Liver (tissue), 3 donors: ENCODE measurements around the gene VWA3B.

Experiments
- ATF3 ChIP-seq: IDR thresholded peaks from 2 replicates; pipeline ENCODE4 v1.6.1; 2016; ENCODE audit warnings: antibody characterized with exemption
- EGR1 ChIP-seq, 2 donors: IDR thresholded peaks; 2 replicates each; pipeline ENCODE4 v1.6.1; 2016 to 2018; ENCODE audit warnings: antibody characterized with exemption in 2 of 2, low read depth in 2 of 2
- JUND ChIP-seq, 2 donors: IDR thresholded peaks; 2 replicates each; pipeline ENCODE4 v1.6.1; 2016; ENCODE audit warnings: antibody characterized with exemption in 2 of 2
- MAX ChIP-seq: IDR thresholded peaks from 2 replicates; pipeline ENCODE4 v1.6.1; 2016; ENCODE audit warnings: antibody characterized with exemption
- NR2F2 ChIP-seq: IDR thresholded peaks from 2 replicates; pipeline ENCODE4 v1.6.1; 2016; ENCODE audit warnings: antibody characterized with exemption
- RAD21 ChIP-seq, 2 donors: IDR thresholded peaks; 2 replicates each; pipeline ENCODE4 v1.6.1; 2016; ENCODE audit warnings: antibody characterized with exemption in 2 of 2, mild to moderate bottlenecking in 2 of 2
- RXRA ChIP-seq, 2 donors: IDR thresholded peaks; 2 replicates each; pipeline ENCODE4 v1.6.1; 2017 to 2018; ENCODE audit warnings: antibody characterized with exemption in 2 of 2, mild to moderate bottlenecking in 1 of 2
- TAF1 ChIP-seq: conservative IDR thresholded peaks from 2 replicates; pipeline ENCODE4 v1.6.1; 2016; ENCODE audit warnings: antibody characterized with exemption, mild to moderate bottlenecking
- YY1 ChIP-seq: IDR thresholded peaks from 2 replicates; pipeline ENCODE4 v1.6.1; 2016; ENCODE audit warnings: antibody characterized with exemption, mild to moderate bottlenecking
- TF ChIP-seq, protein P1 (sequence below): fragments of 150-350 bp; IDR thresholded peaks from 2 replicates; pipeline ENCODE4 v1.5.1; 2017; ENCODE audit warnings: improper control_type of control experiment, low read depth, low read length; ENCODE audit not compliant: missing input control
- TF ChIP-seq, protein P2 (sequence below): IDR thresholded peaks from 2 replicates; pipeline ENCODE4 v1.6.1; 2016; ENCODE audit warnings: antibody characterized with exemption, mild to moderate bottlenecking
- donor health status: healthy.
- donor health status: healthy.

GRCh38 chr2:98212092-98213000 lies 125.4 kb downstream of the VWA3B start:
- TF ChIP-seq, protein P1, sequence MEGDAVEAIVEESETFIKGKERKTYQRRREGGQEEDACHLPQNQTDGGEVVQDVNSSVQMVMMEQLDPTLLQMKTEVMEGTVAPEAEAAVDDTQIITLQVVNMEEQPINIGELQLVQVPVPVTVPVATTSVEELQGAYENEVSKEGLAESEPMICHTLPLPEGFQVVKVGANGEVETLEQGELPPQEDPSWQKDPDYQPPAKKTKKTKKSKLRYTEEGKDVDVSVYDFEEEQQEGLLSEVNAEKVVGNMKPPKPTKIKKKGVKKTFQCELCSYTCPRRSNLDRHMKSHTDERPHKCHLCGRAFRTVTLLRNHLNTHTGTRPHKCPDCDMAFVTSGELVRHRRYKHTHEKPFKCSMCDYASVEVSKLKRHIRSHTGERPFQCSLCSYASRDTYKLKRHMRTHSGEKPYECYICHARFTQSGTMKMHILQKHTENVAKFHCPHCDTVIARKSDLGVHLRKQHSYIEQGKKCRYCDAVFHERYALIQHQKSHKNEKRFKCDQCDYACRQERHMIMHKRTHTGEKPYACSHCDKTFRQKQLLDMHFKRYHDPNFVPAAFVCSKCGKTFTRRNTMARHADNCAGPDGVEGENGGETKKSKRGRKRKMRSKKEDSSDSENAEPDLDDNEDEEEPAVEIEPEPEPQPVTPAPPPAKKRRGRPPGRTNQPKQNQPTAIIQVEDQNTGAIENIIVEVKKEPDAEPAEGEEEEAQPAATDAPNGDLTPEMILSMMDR, result no peak
- TF ChIP-seq NR2F2 (no peak), TAF1 (no peak), MAX (no peak), RAD21 (IDR thresholded peaks at IDR 0.05) (no peak), EGR1 (IDR thresholded peaks at IDR 0.05; ENCODE audit: low read depth in 2 of 2) (no peak), YY1 (no peak), JUND (IDR thresholded peaks at IDR 0.05) (no peak), ATF3 (no peak), RXRA (IDR thresholded peaks at IDR 0.05) (no peak)
- TF ChIP-seq, protein P2, sequence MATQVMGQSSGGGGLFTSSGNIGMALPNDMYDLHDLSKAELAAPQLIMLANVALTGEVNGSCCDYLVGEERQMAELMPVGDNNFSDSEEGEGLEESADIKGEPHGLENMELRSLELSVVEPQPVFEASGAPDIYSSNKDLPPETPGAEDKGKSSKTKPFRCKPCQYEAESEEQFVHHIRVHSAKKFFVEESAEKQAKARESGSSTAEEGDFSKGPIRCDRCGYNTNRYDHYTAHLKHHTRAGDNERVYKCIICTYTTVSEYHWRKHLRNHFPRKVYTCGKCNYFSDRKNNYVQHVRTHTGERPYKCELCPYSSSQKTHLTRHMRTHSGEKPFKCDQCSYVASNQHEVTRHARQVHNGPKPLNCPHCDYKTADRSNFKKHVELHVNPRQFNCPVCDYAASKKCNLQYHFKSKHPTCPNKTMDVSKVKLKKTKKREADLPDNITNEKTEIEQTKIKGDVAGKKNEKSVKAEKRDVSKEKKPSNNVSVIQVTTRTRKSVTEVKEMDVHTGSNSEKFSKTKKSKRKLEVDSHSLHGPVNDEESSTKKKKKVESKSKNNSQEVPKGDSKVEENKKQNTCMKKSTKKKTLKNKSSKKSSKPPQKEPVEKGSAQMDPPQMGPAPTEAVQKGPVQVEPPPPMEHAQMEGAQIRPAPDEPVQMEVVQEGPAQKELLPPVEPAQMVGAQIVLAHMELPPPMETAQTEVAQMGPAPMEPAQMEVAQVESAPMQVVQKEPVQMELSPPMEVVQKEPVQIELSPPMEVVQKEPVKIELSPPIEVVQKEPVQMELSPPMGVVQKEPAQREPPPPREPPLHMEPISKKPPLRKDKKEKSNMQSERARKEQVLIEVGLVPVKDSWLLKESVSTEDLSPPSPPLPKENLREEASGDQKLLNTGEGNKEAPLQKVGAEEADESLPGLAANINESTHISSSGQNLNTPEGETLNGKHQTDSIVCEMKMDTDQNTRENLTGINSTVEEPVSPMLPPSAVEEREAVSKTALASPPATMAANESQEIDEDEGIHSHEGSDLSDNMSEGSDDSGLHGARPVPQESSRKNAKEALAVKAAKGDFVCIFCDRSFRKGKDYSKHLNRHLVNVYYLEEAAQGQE, result no peak
